Measurements from ENCODE around the gene PF4V1.

Gene PF4V1

DNA sequence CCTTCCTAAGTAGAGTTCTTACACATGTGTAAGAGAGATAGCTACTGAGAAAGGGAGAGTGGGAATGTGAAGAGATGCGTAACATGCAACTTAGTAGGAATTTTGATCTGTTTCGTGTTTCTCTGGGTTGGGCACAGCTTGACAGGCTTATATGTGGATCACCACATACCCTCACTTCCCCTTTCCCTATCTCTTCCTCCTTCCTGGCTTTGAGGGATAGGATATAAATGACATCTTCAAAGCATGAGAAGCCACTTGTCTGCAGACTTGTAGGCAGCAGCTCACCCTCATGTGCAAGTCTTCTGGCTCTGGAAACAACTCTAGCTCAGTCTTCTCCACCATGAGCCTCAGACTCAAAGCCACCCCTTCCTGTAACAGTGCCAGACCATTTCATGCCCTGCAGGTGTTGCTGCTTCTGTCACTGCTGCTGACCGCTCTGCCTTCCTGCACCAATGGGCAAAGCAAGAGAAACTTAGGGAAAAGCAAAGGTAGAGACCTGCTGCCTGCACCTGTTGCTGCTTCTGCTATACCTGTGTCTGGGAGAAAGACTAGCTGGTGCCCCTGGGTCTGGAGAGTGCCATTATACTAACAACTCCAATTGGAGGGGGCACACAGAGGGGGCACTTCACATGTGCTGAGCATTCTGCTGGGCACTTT, 5.4 kb upstream of the PF4V1 start:
- no peak for DNase-seq

- no peak for DNase-seq
Measured at GRCh38 chr4:73848183-73848777, 4.8 kb upstream of the PF4V1 start.

DNA sequence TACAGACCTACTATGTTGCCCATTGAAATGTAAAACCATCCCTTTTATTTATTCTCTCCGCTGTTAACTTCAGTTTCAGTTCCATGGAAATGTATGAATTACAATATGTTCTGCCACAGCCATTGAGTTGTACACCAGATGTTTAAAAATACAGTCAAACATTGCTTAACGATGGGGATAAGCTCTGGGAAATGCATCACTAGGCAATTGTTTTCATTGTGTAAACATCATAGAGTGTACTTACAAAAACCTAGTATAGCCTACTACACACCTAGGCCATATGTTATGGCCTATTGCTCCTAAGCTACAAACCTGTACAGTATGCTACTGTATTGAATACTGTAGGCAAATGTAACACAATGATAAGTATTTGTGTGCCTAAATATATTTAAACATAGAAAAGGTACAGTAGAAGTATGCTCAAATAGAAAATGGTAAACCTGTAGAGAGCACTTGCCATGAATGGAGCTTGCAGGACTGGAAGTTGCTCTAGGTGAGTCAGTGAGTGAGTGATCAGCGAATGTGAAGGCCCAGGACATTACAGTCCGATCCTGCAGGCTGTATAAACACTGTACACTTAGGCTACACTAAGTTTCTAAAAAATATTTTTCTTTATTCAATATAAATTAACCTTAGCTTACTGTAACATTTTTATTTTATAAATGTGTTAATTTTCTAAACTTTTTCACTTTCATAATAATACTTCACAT, 2.7 kb upstream of the PF4V1 start:
- DNase-seq, result no peak

GRCh38 chr4:73851293-73851692, 1.8 kb upstream of the PF4V1 start:
- DNase-seq, result no peak

- no peak for DNase-seq
Measured at GRCh38 chr4:73852771-73853170, 325 bp upstream of the PF4V1 start.

DNA sequence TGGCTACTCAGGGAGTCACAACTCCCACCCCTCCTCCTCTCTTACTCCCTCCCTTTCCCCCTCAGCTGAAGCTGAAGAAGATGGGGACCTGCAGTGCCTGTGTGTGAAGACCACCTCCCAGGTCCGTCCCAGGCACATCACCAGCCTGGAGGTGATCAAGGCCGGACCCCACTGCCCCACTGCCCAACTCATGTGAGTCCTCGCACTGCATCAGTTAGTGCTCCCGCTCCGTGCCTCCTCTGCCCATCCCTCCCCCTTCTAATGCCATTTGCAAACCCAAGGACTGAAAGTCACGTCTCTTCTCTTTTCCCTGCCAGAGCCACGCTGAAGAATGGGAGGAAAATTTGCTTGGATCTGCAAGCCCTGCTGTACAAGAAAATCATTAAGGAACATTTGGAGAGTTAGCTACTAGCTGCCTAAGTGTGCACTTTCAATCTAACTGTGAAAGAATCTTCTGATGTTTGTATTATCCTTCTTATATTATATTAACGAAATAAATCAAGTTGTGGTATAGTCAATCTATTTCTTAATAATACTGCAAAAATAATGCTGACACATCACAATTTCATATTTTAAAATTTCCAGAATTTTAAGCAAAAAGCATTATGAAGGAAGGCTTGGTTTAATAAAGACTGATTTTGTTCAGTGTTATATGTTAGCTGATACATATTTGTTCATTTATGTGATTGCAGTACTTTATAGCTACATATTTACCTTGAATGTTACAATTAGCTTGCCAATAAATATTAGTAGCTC, 800 bp downstream of the PF4V1 start:
- DNase-seq, result no peak

DNA sequence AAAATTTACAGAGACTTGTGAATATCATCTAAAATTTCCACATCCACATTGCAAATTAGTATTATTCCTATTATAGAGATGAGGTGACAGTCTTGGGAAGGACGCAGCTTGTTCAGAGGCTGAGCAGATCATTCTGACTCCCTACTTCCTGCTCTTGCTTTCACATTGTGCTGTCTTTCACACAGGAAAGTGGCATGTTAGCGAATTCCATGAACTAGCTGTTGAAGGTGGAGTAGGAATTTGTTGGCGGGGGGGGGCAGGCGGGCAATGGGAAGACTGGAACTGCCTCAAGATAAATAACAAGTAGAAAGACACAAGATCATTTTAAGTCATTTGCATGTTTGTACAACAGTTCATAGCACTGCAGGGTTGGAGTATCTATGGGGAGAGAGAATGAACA, 2.3 kb downstream of the PF4V1 start:
- DNase-seq, result no peak

DNA sequence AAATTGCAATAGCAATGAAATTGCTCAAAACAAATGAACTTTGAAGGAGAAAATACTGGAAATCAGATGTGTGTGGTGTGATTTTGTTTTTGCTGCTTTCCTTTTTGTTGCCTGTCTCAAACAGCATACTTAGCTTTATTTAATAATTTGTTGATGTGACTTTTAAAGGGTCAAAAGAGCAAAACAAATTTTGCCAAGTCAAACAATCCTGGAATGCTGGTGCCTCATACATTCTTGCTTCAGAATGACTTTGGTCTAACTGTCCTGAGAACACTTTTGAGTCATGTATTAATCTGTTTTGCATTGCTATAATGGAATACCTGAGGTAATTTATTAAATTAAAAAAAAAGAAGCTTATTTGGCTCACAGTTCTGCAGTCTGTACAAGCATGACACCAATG, 3.4 kb downstream of the PF4V1 start:
- no peak for DNase-seq

DNA sequence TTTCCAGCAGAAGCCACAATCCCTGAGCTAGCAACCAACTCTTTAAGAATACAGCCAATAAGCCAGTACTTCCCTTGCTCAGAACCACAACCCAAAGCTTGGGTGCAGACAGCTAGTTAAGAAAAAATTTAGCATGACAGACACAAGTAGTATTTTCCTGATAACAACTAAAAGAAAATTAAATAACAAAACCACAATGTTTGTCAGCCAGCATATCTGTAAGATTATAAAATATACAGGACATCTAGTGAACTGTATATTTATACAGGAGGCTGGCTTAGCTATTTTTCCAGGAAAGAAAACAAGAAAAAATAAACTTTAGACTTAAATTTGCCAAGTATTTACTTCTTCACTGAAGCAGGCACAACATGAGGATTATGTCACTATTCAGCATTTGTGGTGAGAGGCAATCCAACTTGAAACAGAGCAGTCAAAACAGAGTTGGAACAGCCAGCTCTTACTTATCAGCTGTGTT, 6.6 kb downstream of the PF4V1 start:
- no peak for DNase-seq

- no peak for DNase-seq
Measured at GRCh38 chr4:73860181-73860580, 7.1 kb downstream of the PF4V1 start.

DNA sequence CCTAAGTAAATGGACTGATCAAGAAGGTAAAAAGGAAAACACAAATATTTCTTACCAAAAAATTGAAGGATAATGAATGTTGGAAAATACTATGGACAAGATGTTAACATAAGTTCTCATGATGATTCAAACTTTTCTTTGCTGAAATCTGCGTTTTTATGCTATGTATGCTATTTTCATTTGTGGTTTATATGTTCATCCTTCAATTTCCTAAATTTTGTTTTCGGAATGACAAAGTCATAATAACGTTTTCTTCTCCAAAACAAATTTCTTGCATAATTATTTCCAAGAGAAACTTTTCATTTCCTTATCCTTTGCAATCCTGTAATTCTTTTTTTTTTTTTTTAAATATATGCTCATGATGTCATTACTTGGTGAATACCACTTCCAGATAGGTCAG, 7.8 kb downstream of the PF4V1 start:
- DNase-seq, result no peak

GRCh38 chr4:73862322-73862721, 9.2 kb downstream of the PF4V1 start:
- DNase-seq, result no peak

GRCh38 chr4:73864365-73864764, 11.3 kb downstream of the PF4V1 start:
- no peak for DNase-seq

GRCh38 chr4:73864961-73865360, 11.9 kb downstream of the PF4V1 start:
- DNase-seq, result no peak

DNA sequence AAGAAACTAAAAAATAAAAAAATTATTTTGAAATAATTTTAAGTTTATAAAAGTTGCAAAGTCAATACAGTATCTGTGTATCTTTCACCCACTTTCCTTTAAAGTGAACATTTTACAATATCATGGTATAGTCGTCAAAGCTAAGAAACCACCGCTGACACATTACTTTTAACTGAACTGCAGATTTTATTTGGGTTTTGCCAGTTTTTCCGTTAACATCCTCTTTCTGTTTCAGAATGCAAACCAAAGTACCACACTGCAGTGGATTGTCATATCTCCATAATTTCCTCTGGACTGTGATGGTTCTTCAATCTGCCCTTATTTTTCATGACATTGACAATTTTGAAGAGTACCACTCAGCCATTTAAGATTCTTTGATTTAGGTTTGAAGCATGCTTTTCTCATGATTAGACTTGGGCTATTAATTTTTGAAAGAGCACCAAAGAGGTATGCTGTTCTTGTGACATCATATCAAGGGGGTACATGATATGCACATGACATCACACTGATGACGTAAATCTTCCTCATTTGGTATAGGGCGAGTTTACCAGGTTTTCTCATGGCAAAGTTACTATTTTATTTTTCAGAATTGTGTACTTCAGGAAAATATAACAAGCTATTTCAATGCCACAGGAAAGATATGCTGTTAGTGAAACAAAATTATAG, 12.5 kb downstream of the PF4V1 start:
- no peak for DNase-seq

DNA sequence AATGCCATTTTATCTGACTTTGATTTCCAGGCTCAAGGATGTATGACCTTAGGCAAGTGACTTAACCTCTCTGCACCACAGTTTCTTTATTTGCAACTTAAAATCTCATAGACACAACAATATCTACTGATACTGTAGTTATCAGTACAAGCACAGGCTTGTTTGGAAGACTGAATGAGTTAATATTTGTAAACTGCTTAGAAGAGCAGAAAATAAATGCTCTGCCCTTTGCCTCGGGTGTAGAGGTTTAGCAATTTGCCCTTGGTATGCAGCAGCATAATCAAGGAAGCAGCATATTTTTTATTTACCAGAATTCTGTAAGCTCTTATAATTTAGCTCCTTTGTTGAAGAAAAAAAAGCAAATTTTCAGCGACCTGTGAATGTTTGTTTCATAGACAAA, 13.2 kb downstream of the PF4V1 start:
- DNase-seq, result no peak

DNA sequence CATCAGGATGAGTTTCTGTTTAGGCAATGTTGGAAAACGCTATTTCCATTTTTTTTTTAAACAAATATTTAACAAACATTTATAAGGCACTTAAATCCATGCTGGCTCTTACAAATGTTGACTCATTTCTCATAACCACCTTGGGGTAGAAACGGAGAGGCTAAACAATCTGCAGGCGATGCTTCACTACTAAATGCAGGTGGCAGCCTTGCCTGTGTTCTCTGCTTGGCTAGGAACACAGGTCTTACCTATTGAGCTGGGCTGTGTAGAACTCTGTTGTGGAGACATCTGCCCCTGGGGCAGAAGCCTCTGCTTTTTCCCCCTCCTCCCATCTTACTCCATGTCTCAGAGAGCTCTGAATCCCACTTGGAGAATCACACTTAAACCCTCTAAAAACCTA, 14.7 kb downstream of the PF4V1 start:
- DNase-seq, result no peak

GRCh38 chr4:73868206-73869129, 15.4 kb downstream of the PF4V1 start:
- DNase-seq, result no peak

- DNase-seq, result no peak
Measured at GRCh38 chr4:73869130-73870055, 16.3 kb downstream of the PF4V1 start, which contains the start of gene CXCL1. Gene CXCL1 (plus strand): TSS chr4:73869393. CDS start chr4:73869471, 78 bp downstream.

DNA sequence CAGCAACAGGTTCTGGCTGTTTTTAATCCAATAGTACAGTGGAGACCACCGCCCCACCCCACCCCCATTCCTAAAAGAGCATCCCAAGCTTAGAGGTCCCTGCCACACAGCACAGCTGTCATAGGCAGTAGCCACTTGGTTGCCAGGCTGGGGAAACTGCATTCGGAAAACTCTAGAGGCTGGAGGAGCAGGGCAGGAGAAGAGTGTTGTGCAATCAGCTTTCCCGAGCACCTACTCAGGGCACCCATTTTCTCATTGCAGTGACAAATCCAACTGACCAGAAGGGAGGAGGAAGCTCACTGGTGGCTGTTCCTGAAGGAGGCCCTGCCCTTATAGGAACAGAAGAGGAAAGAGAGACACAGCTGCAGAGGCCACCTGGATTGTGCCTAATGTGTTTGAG, 17.2 kb downstream of the PF4V1 start:
- DNase-seq, result no peak

- no peak for DNase-seq
Measured at GRCh38 chr4:73870768-73871167, 17.7 kb downstream of the PF4V1 start.
